IMR-90 (cell line): ENCODE results near the gene SMAD7. TPM values are rescaled to one million over a fixed set of nuclear protein-coding genes. Genes with fewer than 3 reads are reported as not detected.

ENCODE experiments used
- ATAC-seq: fragments of 200-7000 bp; cut with Tn5 transposase; 2 replicates; pipeline ENCODE4 v1.9.1; 2020; ENCODE audit warnings: low read depth, mild to moderate bottlenecking, moderate library complexity
- BruUV-seq: library from RNA; stranded (reverse); fragments of 400-500 nt; replicated peaks from 2 replicates; lab custom pipeline; 2021; lab: Mats Ljungman, UMichigan
- CTCF ChIA-PET: fragments of 300-600 bp; formaldehyde crosslinking; extraction: SDS; loops from one replicate; lab custom pipeline; 2021; ENCODE audit warnings: antibody characterized with exemption; lab: Yijun Ruan, JAX
- POLR2A ChIA-PET: fragments of 300-600 bp; sonication (Branson Sonifier 250); formaldehyde crosslinking; loops from one replicate; lab custom pipeline; 2022; ENCODE audit warnings: antibody characterized with exemption; ENCODE audit not compliant: unreplicated experiment; lab: Charles Lee
- DNase-seq: peaks from one replicate; pipeline ENCODE4 v3.0.0; 2013
- H2AFZ ChIP-seq: replicated peaks from 2 replicates; pipeline ENCODE3; 2013; ENCODE audit warnings: low read length, mild to moderate bottlenecking; ENCODE audit not compliant: poor library complexity
- H2AK5ac ChIP-seq: 2 replicates; pipeline ENCODE4 v1.6.1; 2013; ENCODE audit warnings: low read depth, low read length, inconsistent platforms
- H2AK9ac ChIP-seq: replicated peaks from 2 replicates; pipeline ENCODE3; 2013; ENCODE audit warnings: mild to moderate bottlenecking, low read depth, low read length, moderate library complexity; ENCODE audit not compliant: poor library complexity
- H2BK120ac ChIP-seq: 2 replicates; pipeline ENCODE4 v1.6.1; 2013; ENCODE audit warnings: low read depth, low read length, inconsistent platforms
- H2BK15ac ChIP-seq: 3 replicates; pipeline ENCODE4 v1.6.1; 2013; ENCODE audit warnings: low read depth, low read length, inconsistent platforms
- H2BK20ac ChIP-seq: 2 replicates; pipeline ENCODE4 v1.6.1; 2013; ENCODE audit warnings: low read depth, mild to moderate bottlenecking, inconsistent platforms, low read length, moderate library complexity
- H2BK5ac ChIP-seq: 2 replicates; pipeline ENCODE4 v1.6.1; 2013; ENCODE audit warnings: mild to moderate bottlenecking, low read depth, low read length, inconsistent platforms; ENCODE audit not compliant: poor library complexity, severe bottlenecking
- H3K14ac ChIP-seq: replicated peaks from 2 replicates; pipeline ENCODE4 v1.6.1; 2013; ENCODE audit warnings: low read depth, low read length, inconsistent platforms
- H3K18ac ChIP-seq: 2 replicates; pipeline ENCODE4 v1.6.1; 2013; ENCODE audit warnings: low read depth, low read length, control low read depth
- H3K23ac ChIP-seq: 2 replicates; pipeline ENCODE4 v1.6.1; 2013; ENCODE audit warnings: low read depth, low read length, inconsistent platforms
- H3K27ac ChIP-seq: 2 replicates; pipeline ENCODE4 v1.5.1; 2013; ENCODE audit warnings: mild to moderate bottlenecking, control low read depth, low read length; ENCODE audit not compliant: insufficient read depth
- H3K27me3 ChIP-seq: 2 replicates; pipeline ENCODE4 v1.6.1; 2013; ENCODE audit warnings: low read length; ENCODE audit not compliant: control insufficient read depth, insufficient read depth
- H3K36me3 ChIP-seq: 2 replicates; pipeline ENCODE4 v1.6.1; 2013; ENCODE audit warnings: low read length, mixed read lengths; ENCODE audit not compliant: control insufficient read depth, insufficient read depth
- H3K4ac ChIP-seq: 2 replicates; pipeline ENCODE4 v1.6.1; 2013; ENCODE audit warnings: low read depth, low read length, inconsistent platforms
- H3K4me1 ChIP-seq: 2 replicates; pipeline ENCODE4 v1.6.1; 2013; ENCODE audit warnings: low read length, mixed read lengths; ENCODE audit not compliant: control insufficient read depth, insufficient read depth
- H3K4me2 ChIP-seq: 2 replicates; pipeline ENCODE4 v1.6.1; 2013; ENCODE audit warnings: low read depth, mild to moderate bottlenecking, control low read depth, low read length, moderate library complexity
- H3K4me3 ChIP-seq: 2 replicates; pipeline ENCODE4 v1.5.1; 2013; ENCODE audit warnings: low read depth, mild to moderate bottlenecking, control low read depth, low read length, moderate library complexity; ENCODE audit not compliant: insufficient read depth
- H3K56ac ChIP-seq: 2 replicates; pipeline ENCODE4 v1.6.1; 2013; ENCODE audit warnings: low read length, inconsistent platforms; ENCODE audit not compliant: insufficient read depth; ENCODE audit errors: extremely low read depth
- H3K79me1 ChIP-seq, 2 experiments: 2 replicates each; pipeline ENCODE4 v1.6.1; 2013; ENCODE audit warnings: low read length in 2 of 2, inconsistent platforms in 1 of 2, low read depth in 1 of 2
- H3K9ac ChIP-seq: 2 replicates; pipeline ENCODE4 v1.6.1; 2013; ENCODE audit warnings: low read depth, low read length, control low read depth
- H3K9me1 ChIP-seq: 2 replicates; pipeline ENCODE4 v1.6.1; 2013; ENCODE audit warnings: low read length, inconsistent platforms; ENCODE audit not compliant: insufficient read depth
- H3K9me3 ChIP-seq: 2 replicates; pipeline ENCODE4 v1.6.1; 2013; ENCODE audit warnings: low read length; ENCODE audit not compliant: control insufficient read depth, insufficient read depth
- H4K20me1 ChIP-seq: 2 replicates; pipeline ENCODE4 v1.6.1; 2013; ENCODE audit warnings: low read length, inconsistent platforms; ENCODE audit not compliant: insufficient read depth
- H4K5ac ChIP-seq: 2 replicates; pipeline ENCODE4 v1.6.1; 2013; ENCODE audit warnings: mild to moderate bottlenecking, low read depth, low read length, control low read depth
- H4K8ac ChIP-seq, 2 experiments: 2 replicates each; pipeline ENCODE4 v1.6.1; 2013; ENCODE audit warnings: low read depth in 2 of 2, low read length in 2 of 2, control low read depth in 1 of 2, inconsistent platforms in 1 of 2
- H4K91ac ChIP-seq: 2 replicates; pipeline ENCODE4 v1.6.1; 2013; ENCODE audit warnings: low read depth, low read length, inconsistent platforms; ENCODE audit not compliant: insufficient read depth
- BHLHE40 ChIP-seq: fragments of 150-350 bp; IDR thresholded peaks from 2 replicates; pipeline ENCODE4 v1.6.1; 2016; ENCODE audit warnings: mild to moderate bottlenecking, low read depth, low read length
- CEBPB ChIP-seq: IDR thresholded peaks from 2 replicates; pipeline ENCODE4 v1.6.1; 2012; ENCODE audit warnings: low read depth, low read length, improper control_type of control experiment
- CHD1 ChIP-seq: IDR thresholded peaks from 2 replicates; pipeline ENCODE4 v1.6.1; 2012; ENCODE audit warnings: low read depth, low read length, improper control_type of control experiment
- FOS ChIP-seq: fragments of 150-350 bp; IDR thresholded peaks from 2 replicates; pipeline ENCODE4 v1.6.1; 2016; ENCODE audit warnings: low read depth, low read length
- MAFK ChIP-seq: IDR thresholded peaks from 2 replicates; pipeline ENCODE4 v1.6.1; 2012; ENCODE audit warnings: low read depth, low read length, improper control_type of control experiment
- MAZ ChIP-seq: IDR thresholded peaks from 2 replicates; pipeline ENCODE4 v1.6.1; 2012; ENCODE audit warnings: low read depth, mild to moderate bottlenecking, low read length, improper control_type of control experiment, moderate library complexity, borderline replicate concordance
- MXI1 ChIP-seq: IDR thresholded peaks from 2 replicates; pipeline ENCODE4 v1.6.1; 2012; ENCODE audit warnings: low read depth, mild to moderate bottlenecking, low read length, moderate library complexity, borderline replicate concordance
- NFE2L2 ChIP-seq: fragments of 150-350 bp; IDR thresholded peaks from 2 replicates; pipeline ENCODE4 v1.6.1; 2016; ENCODE audit warnings: low read depth, mild to moderate bottlenecking, low read length
- POLR2A ChIP-seq: IDR thresholded peaks from 2 replicates; pipeline ENCODE4 v1.6.1; 2012; ENCODE audit warnings: mild to moderate bottlenecking, low read depth, low read length
- RAD21 ChIP-seq: IDR thresholded peaks from 2 replicates; pipeline ENCODE4 v1.6.1; 2012; ENCODE audit warnings: low read length, improper control_type of control experiment
- RCOR1 ChIP-seq: IDR thresholded peaks from 2 replicates; pipeline ENCODE4 v1.6.1; 2012; ENCODE audit warnings: mild to moderate bottlenecking, low read length, improper control_type of control experiment; ENCODE audit not compliant: insufficient replicate concordance
- RFX5 ChIP-seq: IDR thresholded peaks from 2 replicates; pipeline ENCODE4 v1.8.0; 2012; ENCODE audit warnings: low read depth, mild to moderate bottlenecking, low read length, moderate library complexity
- SMC3 ChIP-seq: fragments of 150-350 bp; IDR thresholded peaks from 2 replicates; pipeline ENCODE4 v1.6.1; 2016; ENCODE audit warnings: low read depth, mild to moderate bottlenecking, antibody characterized with exemption, low read length, moderate library complexity
- WGBS, 2 experiments: methylation state at CpG; one replicate each; pipeline versions ENCODE4 v1.1.5 to v1.1.7; 2013; ENCODE audit warnings: missing lambda C conversion rate in 2 of 2; ENCODE audit not compliant: insufficient read length in 1 of 2; ENCODE audit errors: extremely low coverage in 2 of 2; 5-methylcytosine and 5-hydroxymethylcytosine counted together
- dilution Hi-C: fragments of 300-500 bp; cut with HindIII; formaldehyde crosslinking; loops from one replicate; pipeline ENCODE4 v1.14.3; 2018; ENCODE audit warnings: low sequenced_read_pairs; ENCODE audit not compliant: unreplicated experiment
- in situ Hi-C: fragments of 300-500 bp; cut with MboI; formaldehyde crosslinking; loops from 3 replicates; pipeline ENCODE4 v1.14.3; 2019; ENCODE audit warnings: low sequenced_read_pairs, inconsistent platforms, mixed read lengths
- intact Hi-C: fragments of 100-400 bp; cut with micrococcal nuclease; formaldehyde crosslinking; loops from 2 replicates; pipeline ENCODE4 v1.10.0; 2022
- polyA plus RNA-seq, 3 experiments: library from polyadenylated mRNA; depleted of rRNA; stranded (reverse); fragments of >200 nt; gene quantifications; 2 replicates each; pipeline ENCODE4 v1.2.3, GENCODE V29; 2012; ENCODE audit warnings: low replicate concordance in 1 of 3
- total RNA-seq: library from RNA; depleted of rRNA; stranded (reverse); fragments of >200 nt; gene quantifications from 2 replicates; pipeline ENCODE4 v1.2.3, GENCODE V29; 2012
- TF ChIP-seq, protein P1 (sequence below): fragments of 150-350 bp; IDR thresholded peaks from 2 replicates; pipeline ENCODE4 v1.6.1; 2016; ENCODE audit warnings: low read depth, mild to moderate bottlenecking, low read length, moderate library complexity, borderline replicate concordance
- TF ChIP-seq, protein P2 (sequence below): fragments of 150-350 bp; IDR thresholded peaks from 2 replicates; pipeline ENCODE4 v1.6.1; 2017; ENCODE audit warnings: mild to moderate bottlenecking, antibody characterized with exemption, low read length, low read depth
- TF ChIP-seq, protein P3 (sequence below): conservative IDR thresholded peaks from 2 replicates; pipeline ENCODE4 v1.5.1; 2012; ENCODE audit warnings: mild to moderate bottlenecking, low read depth, low read length, improper control_type of control experiment

Gene SMAD7
- total and polyA plus RNA-seq, 2 of the 4 experiments (the other 2 are of a cell fraction), result 15.8 to 17.6 TPM

DNA sequence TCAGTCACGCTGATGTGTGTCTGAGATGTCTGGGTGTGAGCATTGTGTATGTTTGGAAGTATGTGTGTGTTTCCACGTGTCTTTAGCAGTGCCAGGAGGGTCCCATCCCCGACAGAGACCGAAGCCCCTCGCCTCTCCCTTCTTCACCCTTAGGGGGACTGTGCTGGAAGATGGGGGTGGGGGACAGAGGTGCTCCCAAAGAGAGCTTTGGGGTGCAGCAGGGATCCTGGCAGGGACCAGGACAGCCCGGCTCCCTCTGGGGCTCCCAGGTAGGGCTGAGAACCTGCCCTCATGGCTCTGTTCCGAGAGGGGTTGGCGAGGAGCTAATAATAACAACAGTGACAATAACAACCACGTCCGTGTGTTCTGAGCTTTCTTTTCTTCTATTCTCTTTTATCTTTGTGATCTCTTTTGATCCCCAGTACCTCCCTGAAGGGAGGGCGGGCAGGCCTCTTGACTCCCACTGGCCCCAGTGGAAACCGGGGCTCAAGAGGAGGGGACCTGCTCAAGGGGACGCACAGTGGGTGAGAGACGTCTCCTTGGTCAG, 57.6 kb downstream of the SMAD7 start:
- Histone ChIP-seq H3K9me1 (no peaks in the 10 kb centered on the region; the same call in 1 of the 2 replicates), H3K36me3 (no peaks in the 10 kb centered on the region), H4K8ac (no peak overlapping the region), H3K4me2 (no peak overlapping the region), H2BK120ac (no peak overlapping the region), H2BK5ac (no peak overlapping the region), H4K91ac (no peak overlapping the region), H2AK5ac (0 out of 2 replicates have a peak overlapping the region, but pooled peaks have one; percentile 9), H3K27ac (no peak overlapping the region), H3K23ac (no peak overlapping the region), H3K27me3 (no peaks in the 10 kb centered on the region), H3K9me3 (no peaks in the 10 kb centered on the region), H3K18ac (no peak overlapping the region), H3K4me3 (no peak overlapping the region), H2BK15ac (no peak overlapping the region), H4K20me1 (no peaks in the 10 kb centered on the region), H3K4ac (peak overlapping the region; percentile 29; the same call in 1 of the 2 replicates), H3K79me1 (no peaks in the 10 kb centered on the region), H2AK9ac (no peak overlapping the region), H4K5ac (no peak overlapping the region), H3K56ac (no peak overlapping the region), H3K4me1 (peaks cover 12% of the 10 kb centered on the region), H2BK20ac (no peak overlapping the region), H2AFZ (no peak overlapping the region), H3K9ac (no peak overlapping the region), H3K14ac (no peak overlapping the region)
- CTCF ChIA-PET, result no interaction called here
- DNase-seq (no peak), ATAC-seq (no peak)
- in situ Hi-C loops (no loop called here), intact Hi-C loops (no loop called here), dilution Hi-C loops (no loop called here)
- no TSS peak for BruUV-seq
- TF ChIP-seq MXI1, result no peak
- no peak for TF ChIP-seq CEBPB
- no peak for TF ChIP-seq MAFK
- TF ChIP-seq, protein P1, sequence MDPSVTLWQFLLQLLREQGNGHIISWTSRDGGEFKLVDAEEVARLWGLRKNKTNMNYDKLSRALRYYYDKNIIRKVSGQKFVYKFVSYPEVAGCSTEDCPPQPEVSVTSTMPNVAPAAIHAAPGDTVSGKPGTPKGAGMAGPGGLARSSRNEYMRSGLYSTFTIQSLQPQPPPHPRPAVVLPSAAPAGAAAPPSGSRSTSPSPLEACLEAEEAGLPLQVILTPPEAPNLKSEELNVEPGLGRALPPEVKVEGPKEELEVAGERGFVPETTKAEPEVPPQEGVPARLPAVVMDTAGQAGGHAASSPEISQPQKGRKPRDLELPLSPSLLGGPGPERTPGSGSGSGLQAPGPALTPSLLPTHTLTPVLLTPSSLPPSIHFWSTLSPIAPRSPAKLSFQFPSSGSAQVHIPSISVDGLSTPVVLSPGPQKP, result no peak
- TF ChIP-seq POLR2A, result no peak
- no peak for TF ChIP-seq RFX5
- no peak for TF ChIP-seq FOS
- no peak for TF ChIP-seq SMC3
- TF ChIP-seq, protein P2, sequence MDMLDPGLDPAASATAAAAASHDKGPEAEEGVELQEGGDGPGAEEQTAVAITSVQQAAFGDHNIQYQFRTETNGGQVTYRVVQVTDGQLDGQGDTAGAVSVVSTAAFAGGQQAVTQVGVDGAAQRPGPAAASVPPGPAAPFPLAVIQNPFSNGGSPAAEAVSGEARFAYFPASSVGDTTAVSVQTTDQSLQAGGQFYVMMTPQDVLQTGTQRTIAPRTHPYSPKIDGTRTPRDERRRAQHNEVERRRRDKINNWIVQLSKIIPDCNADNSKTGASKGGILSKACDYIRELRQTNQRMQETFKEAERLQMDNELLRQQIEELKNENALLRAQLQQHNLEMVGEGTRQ, result no peak
- TF ChIP-seq, protein P3, sequence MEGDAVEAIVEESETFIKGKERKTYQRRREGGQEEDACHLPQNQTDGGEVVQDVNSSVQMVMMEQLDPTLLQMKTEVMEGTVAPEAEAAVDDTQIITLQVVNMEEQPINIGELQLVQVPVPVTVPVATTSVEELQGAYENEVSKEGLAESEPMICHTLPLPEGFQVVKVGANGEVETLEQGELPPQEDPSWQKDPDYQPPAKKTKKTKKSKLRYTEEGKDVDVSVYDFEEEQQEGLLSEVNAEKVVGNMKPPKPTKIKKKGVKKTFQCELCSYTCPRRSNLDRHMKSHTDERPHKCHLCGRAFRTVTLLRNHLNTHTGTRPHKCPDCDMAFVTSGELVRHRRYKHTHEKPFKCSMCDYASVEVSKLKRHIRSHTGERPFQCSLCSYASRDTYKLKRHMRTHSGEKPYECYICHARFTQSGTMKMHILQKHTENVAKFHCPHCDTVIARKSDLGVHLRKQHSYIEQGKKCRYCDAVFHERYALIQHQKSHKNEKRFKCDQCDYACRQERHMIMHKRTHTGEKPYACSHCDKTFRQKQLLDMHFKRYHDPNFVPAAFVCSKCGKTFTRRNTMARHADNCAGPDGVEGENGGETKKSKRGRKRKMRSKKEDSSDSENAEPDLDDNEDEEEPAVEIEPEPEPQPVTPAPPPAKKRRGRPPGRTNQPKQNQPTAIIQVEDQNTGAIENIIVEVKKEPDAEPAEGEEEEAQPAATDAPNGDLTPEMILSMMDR, result no peak
- no peak for TF ChIP-seq RAD21
- no peak for TF ChIP-seq NFE2L2
- TF ChIP-seq CHD1, result no peak
- no peak for TF ChIP-seq BHLHE40
- TF ChIP-seq RCOR1, result no peak
- TF ChIP-seq MAZ, result no peak
- WGBS, 2 experiments, result 93% methylated on average over 3 of the region's 14 CpGs; no CpG with 5 or more reads in 1 of the 2 experiments
- POLR2A ChIA-PET, result no interaction called here
